ENCODE measurements around the gene CKAP5.

Gene CKAP5

DNA sequence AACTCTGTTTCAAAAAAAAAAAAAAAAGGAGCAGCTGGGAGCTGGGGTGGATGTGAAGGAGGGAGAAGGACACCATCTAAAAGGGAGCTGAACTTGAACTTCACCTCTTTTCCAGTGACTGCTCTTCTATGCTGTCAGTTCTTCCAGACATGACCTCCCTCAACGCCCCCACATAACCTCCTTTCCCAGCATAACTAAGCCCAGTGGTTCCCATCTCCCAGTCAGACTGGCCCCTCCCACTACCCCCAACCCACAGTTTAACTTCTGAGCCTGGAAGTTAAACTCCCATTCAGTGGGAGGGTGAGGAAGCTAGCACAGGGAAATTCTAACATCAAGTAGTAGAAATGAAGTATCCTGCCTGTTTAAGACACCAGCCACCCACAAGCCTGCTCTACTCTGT, 147.5 kb downstream of the CKAP5 start:
- DNase-seq (ENCODE audit: low read depth in 2 of 2): no peak

GRCh38 chr11:46697723-46698122, 148.4 kb downstream of the CKAP5 start:
- DNase-seq (ENCODE audit: low read depth in 2 of 2): no peak

- DNase-seq (ENCODE audit: low read depth in 2 of 2): no peak
Measured at GRCh38 chr11:46697303-46697702, 148.8 kb downstream of the CKAP5 start.

DNA sequence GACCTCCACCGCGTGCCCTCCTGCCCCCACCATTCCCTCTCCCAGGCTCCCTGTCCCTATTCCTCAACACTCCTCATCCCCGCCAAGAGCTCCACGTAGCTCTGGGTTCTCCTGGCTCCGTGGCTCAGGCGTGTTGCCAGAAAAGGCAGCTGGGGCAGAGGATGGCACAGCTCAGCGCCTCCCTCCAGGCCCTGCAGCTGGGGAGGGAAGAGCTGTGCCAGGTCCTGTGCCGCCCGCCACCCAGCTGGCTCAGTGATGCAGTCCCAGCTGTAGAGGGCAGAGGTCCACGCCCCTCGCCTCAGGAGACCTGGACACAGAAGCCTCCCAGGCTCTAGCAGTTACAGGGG, 149.9 kb downstream of the CKAP5 start:
- no peak for DNase-seq (ENCODE audit: low read depth in 2 of 2)

DNA sequence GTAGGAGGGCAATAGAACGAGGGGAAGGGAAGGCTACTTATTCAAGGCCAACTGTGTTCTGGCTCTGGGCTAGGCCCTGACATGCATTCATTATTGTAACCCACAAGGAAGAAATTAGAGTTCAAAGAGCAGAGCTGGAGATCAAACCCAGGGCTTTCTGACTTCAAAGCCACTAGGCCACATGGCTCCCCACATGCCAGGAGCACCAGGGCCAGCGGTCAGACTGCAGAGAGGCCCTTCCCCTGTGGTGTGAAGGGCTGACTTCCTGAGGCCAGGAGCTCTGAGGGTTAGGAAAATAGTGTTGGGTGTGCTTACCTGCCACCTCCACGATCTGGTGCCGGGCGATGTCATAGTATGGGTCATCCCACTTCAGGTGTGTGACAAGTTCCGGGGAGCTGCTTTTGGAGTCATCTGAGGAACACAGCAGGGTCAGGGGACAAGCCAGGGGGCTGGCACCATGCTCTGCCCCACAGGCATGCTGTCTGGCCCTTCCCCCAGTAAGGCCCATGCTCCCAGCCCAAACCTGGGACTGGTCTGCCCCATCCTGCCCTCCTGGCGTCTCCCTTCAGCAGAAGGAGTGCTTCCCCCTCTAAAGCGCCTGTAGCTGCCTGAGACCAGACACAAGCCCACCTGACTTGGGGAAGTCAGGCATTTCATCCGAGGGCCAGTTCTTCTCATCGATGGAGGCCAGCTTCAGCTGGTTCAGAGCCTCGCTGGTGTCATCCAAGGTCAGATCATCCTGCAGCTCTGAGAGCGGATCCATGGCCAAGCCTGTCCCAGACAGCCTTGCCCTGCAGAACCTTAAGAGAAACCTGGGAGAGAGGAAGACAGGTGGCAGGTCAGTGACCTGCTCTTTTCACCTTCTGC, 150.5 kb downstream of the CKAP5 start:
- no peak for DNase-seq (ENCODE audit: low read depth in 2 of 2)

- no peak for DNase-seq (ENCODE audit: low read depth in 2 of 2)
Measured at GRCh38 chr11:46694607-46695006, 151.5 kb downstream of the CKAP5 start.

DNA sequence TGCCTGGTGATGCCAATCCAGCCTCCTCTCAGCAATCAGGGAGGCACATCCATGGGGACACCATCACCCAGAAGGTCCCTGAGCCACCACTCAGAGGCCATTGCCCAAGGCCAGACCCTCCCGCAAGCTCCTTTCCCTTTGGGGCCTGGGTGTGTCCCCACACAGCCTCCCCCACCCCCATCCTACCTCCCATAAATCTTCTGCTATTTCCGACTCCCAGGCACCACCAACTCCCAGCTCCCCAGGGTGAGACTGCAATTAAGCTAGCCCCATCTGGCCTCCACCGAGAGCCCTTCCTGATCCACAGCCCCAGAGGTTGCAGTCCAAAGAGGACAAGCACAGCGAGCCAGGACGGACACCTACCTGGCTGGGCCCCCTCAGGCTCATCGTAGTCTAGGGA, 152.0 kb downstream of the CKAP5 start:
- DNase-seq (ENCODE audit: low read depth in 2 of 2): no peak

- no peak for DNase-seq (ENCODE audit: low read depth in 2 of 2)
Measured at GRCh38 chr11:46693597-46694012, 152.5 kb downstream of the CKAP5 start.

All from stimulated activated CD4-positive, alpha-beta T cell treated with anti-CD3 and anti-CD28 coated beads, Interleukin-12 subunit alpha, Interleukin-12 subunit beta, amount 100 ng/mL, for 24 hours (primary cell).